ENCODE measurements around the gene OPCML.

Gene OPCML

DNA sequence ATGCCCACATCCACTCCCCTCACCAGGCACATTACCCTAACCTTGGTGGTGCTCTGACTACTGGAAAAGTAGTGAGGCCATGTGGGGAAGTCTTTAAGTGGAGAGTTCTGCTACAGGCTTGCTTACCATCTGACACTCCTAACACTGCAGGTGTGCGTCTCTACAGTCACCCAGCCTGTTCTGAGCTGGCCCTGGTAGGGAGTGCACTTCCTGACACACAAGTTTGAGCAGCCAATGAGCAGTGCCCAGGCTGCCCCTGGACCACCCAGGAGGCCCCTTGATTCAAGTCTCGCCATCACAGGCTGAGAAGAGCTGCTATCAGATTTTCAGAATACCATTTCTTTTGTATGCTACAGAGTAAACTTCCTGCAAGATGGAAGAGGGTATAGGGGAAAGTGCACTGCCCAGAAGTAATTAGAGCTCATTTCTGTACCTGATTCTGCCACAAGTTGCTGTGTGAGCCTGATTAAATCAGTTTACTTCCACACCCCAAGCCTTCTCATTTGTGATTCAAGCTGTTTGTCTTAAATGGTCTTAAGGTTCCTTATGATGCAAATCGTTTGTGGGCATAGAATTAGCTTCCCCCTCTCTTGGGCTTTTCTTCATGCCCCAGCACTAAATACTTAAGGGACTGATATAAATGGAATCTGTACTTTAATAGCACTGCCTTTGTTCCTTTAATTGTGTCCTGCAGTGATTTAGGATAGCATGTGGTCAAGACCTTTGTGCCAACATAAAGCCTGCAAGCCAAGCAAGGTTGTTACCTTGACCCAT is 22.2 kb downstream of the OPCML start:
- no peak overlapping the region for H3K4me3 ChIP-seq (ENCODE audit: low read length in 2 of 2)
- H2BK5ac ChIP-seq (ENCODE audit: low read length) = no peak overlapping the region
- no peak overlapping the region for H3K23ac ChIP-seq (ENCODE audit: low read depth, low read length, poor library complexity)
- no peak overlapping the region for H3K14ac ChIP-seq (ENCODE audit: low read length)
- H3K4me2 ChIP-seq (ENCODE audit: insufficient read depth, low read length, poor library complexity, severe bottlenecking) = no peak overlapping the region
- no peak overlapping the region for H3K18ac ChIP-seq (ENCODE audit: low read length)
- H3K4me1 ChIP-seq (ENCODE audit: control insufficient read depth in 2 of 2, insufficient read depth in 1 of 2, low read depth in 1 of 2, low read length in 2 of 2) = peaks cover 10 to 32% of the 10 kb centered on the region in 2 donors
- no peak overlapping the region for H2BK120ac ChIP-seq (ENCODE audit: low read depth, low read length)
- H2AK5ac ChIP-seq (ENCODE audit: low read depth, low read length) = no peak overlapping the region
- H3K4ac ChIP-seq (ENCODE audit: low read length) = no peak overlapping the region
- H4K91ac ChIP-seq (ENCODE audit: low read depth, low read length, poor library complexity) = no peak overlapping the region
- H3K79me1 ChIP-seq (ENCODE audit: low read depth, low read length) = no peaks in the 10 kb centered on the region
- no peak overlapping the region for H2BK15ac ChIP-seq (ENCODE audit: low read length)
- H2BK12ac ChIP-seq (ENCODE audit: low read length) = no peak overlapping the region
- H3K27me3 ChIP-seq (ENCODE audit: control insufficient read depth in 3 of 3, insufficient read depth in 3 of 3, low read depth in 1 of 3, low read length in 3 of 3) = no peaks in the 10 kb centered on the region
- no peak for DNase-seq (ENCODE audit: low spot score)
- no peak overlapping the region for H3K9ac ChIP-seq (ENCODE audit: low read depth, low read length, poor library complexity)
- WGBS, 2 donors (ENCODE audit: extremely low coverage in 2 of 2, insufficient read length in 2 of 2, insufficient replicate concordance in 1 of 2) = no CpG with 5 or more reads among the region's 3 CpGs
- no peaks in the 10 kb centered on the region for H3K9me3 ChIP-seq (replicated peaks in 1 of 2; ENCODE audit: control insufficient read depth in 2 of 2, insufficient read depth in 1 of 2, low read depth in 1 of 2, low read length in 2 of 2)
- H3K36me3 ChIP-seq (replicated peaks in 1 of 2; ENCODE audit: control insufficient read depth in 2 of 2, insufficient read depth in 2 of 2, low read length in 2 of 2) = no peaks in the 10 kb centered on the region
- no peak overlapping the region for H3K27ac ChIP-seq (replicated peaks; ENCODE audit: low read length)
- no peak overlapping the region for H2AFZ ChIP-seq (ENCODE audit: low read length)
- H4K8ac ChIP-seq (ENCODE audit: low read depth, low read length) = no peak overlapping the region

DNA sequence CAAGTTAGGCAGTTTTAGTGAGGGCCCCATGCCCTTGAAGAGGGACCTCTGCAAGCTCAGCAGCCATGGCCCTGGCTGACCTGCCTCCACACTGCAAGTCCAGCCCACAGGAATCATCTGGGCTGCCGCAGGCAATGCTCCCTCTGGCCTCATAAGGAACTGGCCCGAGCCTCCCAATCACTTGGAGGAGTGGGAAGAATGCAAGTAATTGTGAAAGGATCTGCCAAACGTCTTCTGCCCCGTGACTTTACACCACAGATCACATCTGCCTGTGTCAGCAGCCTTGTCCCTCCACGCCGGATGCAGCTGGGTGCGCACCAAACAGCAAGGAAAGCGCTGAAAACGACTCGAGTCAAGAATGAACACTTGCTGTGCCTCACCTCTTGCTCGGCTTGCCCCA is 23.8 kb downstream of the OPCML start:
- no peak overlapping the region for H3K9ac ChIP-seq (ENCODE audit: low read depth, low read length, poor library complexity)
- no peak overlapping the region for H3K27ac ChIP-seq (replicated peaks; ENCODE audit: low read length)
- no peak overlapping the region for H2BK12ac ChIP-seq (ENCODE audit: low read length)
- no CpG with 5 or more reads among the region's 11 CpGs for WGBS, 2 donors (ENCODE audit: extremely low coverage in 2 of 2, insufficient read length in 2 of 2, insufficient replicate concordance in 1 of 2)
- H3K14ac ChIP-seq (ENCODE audit: low read length) = no peak overlapping the region
- H3K9me3 ChIP-seq (replicated peaks in 1 of 2; ENCODE audit: control insufficient read depth in 2 of 2, insufficient read depth in 1 of 2, low read depth in 1 of 2, low read length in 2 of 2) = no peaks in the 10 kb centered on the region
- no peaks in the 10 kb centered on the region for H3K79me1 ChIP-seq (ENCODE audit: low read depth, low read length)
- no peak overlapping the region for H4K91ac ChIP-seq (ENCODE audit: low read depth, low read length, poor library complexity)
- H3K4me1 ChIP-seq (ENCODE audit: control insufficient read depth in 2 of 2, insufficient read depth in 1 of 2, low read depth in 1 of 2, low read length in 2 of 2) = peaks cover 12 to 32% of the 10 kb centered on the region in 2 donors
- no peaks in the 10 kb centered on the region for H3K36me3 ChIP-seq (replicated peaks in 1 of 2; ENCODE audit: control insufficient read depth in 2 of 2, insufficient read depth in 2 of 2, low read length in 2 of 2)
- H4K8ac ChIP-seq (ENCODE audit: low read depth, low read length) = no peak overlapping the region
- no peak overlapping the region for H2BK5ac ChIP-seq (ENCODE audit: low read length)
- no peak for DNase-seq (ENCODE audit: low spot score)
- peak overlapping the region; percentile 36 for H3K18ac ChIP-seq (ENCODE audit: low read length)
- no peak overlapping the region for H3K4ac ChIP-seq (ENCODE audit: low read length)
- H2AFZ ChIP-seq (ENCODE audit: low read length) = no peak overlapping the region
- no peak overlapping the region for H3K4me3 ChIP-seq (ENCODE audit: low read length in 2 of 2)
- H2BK15ac ChIP-seq (ENCODE audit: low read length) = no peak overlapping the region
- no peaks in the 10 kb centered on the region for H3K27me3 ChIP-seq (ENCODE audit: control insufficient read depth in 3 of 3, insufficient read depth in 3 of 3, low read depth in 1 of 3, low read length in 3 of 3)
- no peak overlapping the region for H3K23ac ChIP-seq (ENCODE audit: low read depth, low read length, poor library complexity)
- H2BK120ac ChIP-seq (ENCODE audit: low read depth, low read length) = no peak overlapping the region
- peak overlapping the region; percentile 40 for H2AK5ac ChIP-seq (ENCODE audit: low read depth, low read length)
- no peak overlapping the region for H3K4me2 ChIP-seq (ENCODE audit: insufficient read depth, low read length, poor library complexity, severe bottlenecking)

DNA sequence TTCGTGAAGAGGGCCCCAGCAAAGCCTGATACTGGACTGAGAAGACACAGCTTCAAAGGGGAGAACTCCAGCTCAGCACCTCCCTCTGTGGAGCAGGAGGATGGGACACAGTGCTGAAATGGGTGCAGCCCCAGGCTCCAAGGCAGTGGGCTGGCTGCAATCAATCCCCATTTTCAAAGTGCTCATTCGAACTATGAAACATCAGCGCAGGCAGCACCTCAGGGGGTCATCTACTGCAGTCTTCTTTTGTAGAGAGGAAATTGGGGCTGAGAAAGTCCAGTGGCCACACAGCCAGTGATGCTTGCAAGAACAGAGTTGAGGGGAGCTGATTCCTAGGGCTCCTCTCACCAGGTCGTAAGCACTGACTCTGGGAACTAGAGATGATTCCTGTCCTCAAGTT is 25.1 kb downstream of the OPCML start:
- peaks cover 12 to 44% of the 10 kb centered on the region in 2 donors for H3K4me1 ChIP-seq (ENCODE audit: control insufficient read depth in 2 of 2, insufficient read depth in 1 of 2, low read depth in 1 of 2, low read length in 2 of 2)
- H3K14ac ChIP-seq (ENCODE audit: low read length) = no peak overlapping the region
- H2BK120ac ChIP-seq (ENCODE audit: low read depth, low read length) = no peak overlapping the region
- no peak overlapping the region for H3K9ac ChIP-seq (ENCODE audit: low read depth, low read length, poor library complexity)
- no peak overlapping the region for H3K18ac ChIP-seq (ENCODE audit: low read length)
- H3K36me3 ChIP-seq (replicated peaks in 1 of 2; ENCODE audit: control insufficient read depth in 2 of 2, insufficient read depth in 2 of 2, low read length in 2 of 2) = no peaks in the 10 kb centered on the region
- H3K4me2 ChIP-seq (ENCODE audit: insufficient read depth, low read length, poor library complexity, severe bottlenecking) = no peak overlapping the region
- no peak overlapping the region for H3K4me3 ChIP-seq (ENCODE audit: low read length in 2 of 2)
- H3K4ac ChIP-seq (ENCODE audit: low read length) = no peak overlapping the region
- no peak overlapping the region for H2AK5ac ChIP-seq (ENCODE audit: low read depth, low read length)
- no peak overlapping the region for H2BK15ac ChIP-seq (ENCODE audit: low read length)
- no peak overlapping the region for H2BK12ac ChIP-seq (ENCODE audit: low read length)
- no peak overlapping the region for H3K23ac ChIP-seq (ENCODE audit: low read depth, low read length, poor library complexity)
- WGBS, 2 donors (ENCODE audit: extremely low coverage in 2 of 2, insufficient read length in 2 of 2, insufficient replicate concordance in 1 of 2) = no CpG with 5 or more reads among the region's 4 CpGs
- DNase-seq (ENCODE audit: low spot score) = no peak
- no peak overlapping the region for H4K91ac ChIP-seq (ENCODE audit: low read depth, low read length, poor library complexity)
- H4K8ac ChIP-seq (ENCODE audit: low read depth, low read length) = no peak overlapping the region
- H2BK5ac ChIP-seq (ENCODE audit: low read length) = no peak overlapping the region
- H3K9me3 ChIP-seq (replicated peaks in 1 of 2; ENCODE audit: control insufficient read depth in 2 of 2, insufficient read depth in 1 of 2, low read depth in 1 of 2, low read length in 2 of 2) = no peaks in the 10 kb centered on the region
- H3K27ac ChIP-seq (replicated peaks; ENCODE audit: low read length) = no peak overlapping the region
- no peaks in the 10 kb centered on the region for H3K27me3 ChIP-seq (ENCODE audit: control insufficient read depth in 3 of 3, insufficient read depth in 3 of 3, low read depth in 1 of 3, low read length in 3 of 3)
- H3K79me1 ChIP-seq (ENCODE audit: low read depth, low read length) = no peaks in the 10 kb centered on the region
- H2AFZ ChIP-seq (ENCODE audit: low read length) = no peak overlapping the region

DNA sequence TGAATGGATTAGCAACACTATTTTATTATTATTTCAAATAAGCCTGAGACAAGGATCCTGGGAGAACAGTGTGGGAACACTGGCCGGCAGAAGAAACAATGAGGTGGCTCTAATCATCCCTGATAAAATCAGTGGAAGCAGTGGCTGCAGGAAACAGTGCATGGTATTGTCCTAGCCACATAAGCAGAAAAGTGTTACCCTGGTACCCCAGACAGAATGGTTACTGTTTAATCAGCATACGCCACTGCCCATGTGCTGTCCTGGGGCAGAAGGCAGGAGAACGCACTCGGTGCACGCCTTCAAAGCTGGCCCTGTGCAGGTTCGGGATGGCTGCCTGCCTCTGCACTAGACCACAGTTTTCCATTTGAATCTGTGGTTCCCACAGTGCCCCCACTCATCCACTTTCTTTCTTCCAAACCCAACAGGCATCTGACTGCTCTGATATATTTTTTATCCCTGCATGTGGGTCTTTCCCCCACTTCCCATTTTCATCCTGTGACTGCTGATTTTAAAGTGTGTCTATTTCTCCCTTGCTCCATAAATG is 25.7 kb downstream of the OPCML start:
- H2BK15ac ChIP-seq (ENCODE audit: low read length) = no peak overlapping the region
- WGBS, 2 donors (ENCODE audit: extremely low coverage in 2 of 2, insufficient read length in 2 of 2, insufficient replicate concordance in 1 of 2) = no CpG with 5 or more reads among the region's 6 CpGs
- H3K4ac ChIP-seq (ENCODE audit: low read length) = no peak overlapping the region
- H4K91ac ChIP-seq (ENCODE audit: low read depth, low read length, poor library complexity) = no peak overlapping the region
- no peak for DNase-seq (ENCODE audit: low spot score)
- H3K14ac ChIP-seq (ENCODE audit: low read length) = peak overlapping the region; percentile 32
- peaks cover 15 to 45% of the 10 kb centered on the region in 2 donors for H3K4me1 ChIP-seq (ENCODE audit: control insufficient read depth in 2 of 2, insufficient read depth in 1 of 2, low read depth in 1 of 2, low read length in 2 of 2)
- no peak overlapping the region for H3K4me2 ChIP-seq (ENCODE audit: insufficient read depth, low read length, poor library complexity, severe bottlenecking)
- no peak overlapping the region for H3K9ac ChIP-seq (ENCODE audit: low read depth, low read length, poor library complexity)
- no peak overlapping the region for H4K8ac ChIP-seq (ENCODE audit: low read depth, low read length)
- no peak overlapping the region for H3K4me3 ChIP-seq (ENCODE audit: low read length in 2 of 2)
- no peaks in the 10 kb centered on the region for H3K79me1 ChIP-seq (ENCODE audit: low read depth, low read length)
- no peak overlapping the region for H2BK120ac ChIP-seq (ENCODE audit: low read depth, low read length)
- peak overlapping the region; percentile 8 for H2AFZ ChIP-seq (ENCODE audit: low read length)
- H3K36me3 ChIP-seq (replicated peaks in 1 of 2; ENCODE audit: control insufficient read depth in 2 of 2, insufficient read depth in 2 of 2, low read length in 2 of 2) = no peaks in the 10 kb centered on the region
- no peaks in the 10 kb centered on the region for H3K9me3 ChIP-seq (replicated peaks in 1 of 2; ENCODE audit: control insufficient read depth in 2 of 2, insufficient read depth in 1 of 2, low read depth in 1 of 2, low read length in 2 of 2)
- no peak overlapping the region for H3K27ac ChIP-seq (replicated peaks; ENCODE audit: low read length)
- no peak overlapping the region for H2AK5ac ChIP-seq (ENCODE audit: low read depth, low read length)
- no peaks in the 10 kb centered on the region for H3K27me3 ChIP-seq (ENCODE audit: control insufficient read depth in 3 of 3, insufficient read depth in 3 of 3, low read depth in 1 of 3, low read length in 3 of 3)
- no peak overlapping the region for H3K23ac ChIP-seq (ENCODE audit: low read depth, low read length, poor library complexity)
- no peak overlapping the region for H2BK5ac ChIP-seq (ENCODE audit: low read length)
- peak overlapping the region; percentile 15 for H3K18ac ChIP-seq (ENCODE audit: low read length)
- no peak overlapping the region for H2BK12ac ChIP-seq (ENCODE audit: low read length)
